K562 (cell line): ENCODE data around the gene ITGB6. TPM values are rescaled to one million over a fixed set of nuclear protein-coding genes. Genes with fewer than 3 reads are reported as not detected.
"Not testable (repeated sequence)": the region's sequence is repeated elsewhere in the genome, so short reads cannot be mapped to it uniquely, and the experiment has no call there.

Source experiments
- ATAC-seq: fragments of 200-7000 bp; cut with Tn5 transposase; 3 replicates; pipeline ENCODE4 v1.9.1; 2020; ENCODE audit warnings: moderate library complexity
- BruUV-seq: library from RNA; stranded (reverse); fragments of 400-500 nt; replicated peaks from 2 replicates; lab custom pipeline; 2021; lab: Mats Ljungman, UMichigan
- CTCF ChIA-PET: fragments of 300-600 bp; formaldehyde crosslinking; extraction: SDS; loops from one replicate; lab custom pipeline; 2021; ENCODE audit warnings: low intra/inter-chr PET ratio; lab: Yijun Ruan, JAX
- POLR2A ChIA-PET: fragments of 300-600, 350-650 bp; sonication (Branson Sonifier 250); formaldehyde crosslinking; extraction: SDS; loops from one replicate; lab custom pipeline; 2021; ENCODE audit warnings: antibody characterized with exemption, inconsistent platforms; lab: Yijun Ruan, JAX
- DNase-seq, 4 experiments: peaks; one replicate each; pipeline versions ENCODE4 v3.0.0 to v3.0.0-alpha.2; 2011 to 2018; ENCODE audit warnings: low spot score in 3 of 4, mixed read lengths in 3 of 4; ENCODE audit errors: extremely low read depth in 1 of 4
- FAIRE-seq: peaks from 2 replicates; lab custom pipeline; 2011; peaks lifted over from hg19 to GRCh38; lab: Jason Lieb, UNC
- H2AFZ ChIP-seq: 2 replicates; pipeline ENCODE4 v1.6.0; 2011; ENCODE audit warnings: low read depth, low read length, control low read depth, inconsistent platforms
- H3K27ac ChIP-seq: fragments of 200-600 bp; 3 replicates; pipeline ENCODE4 v1.8.0; 2011; ENCODE audit warnings: low read depth, mild to moderate bottlenecking, control low read depth, inconsistent platforms, low read length, moderate library complexity, mixed read lengths; ENCODE audit errors: extremely low read depth
- H3K27me3 ChIP-seq, 2 experiments: fragments of 300-600 bp in 1 of 2; 2 replicates in 1 of 2; 3 replicates in 1 of 2; pipeline versions ENCODE4 v1.6.0 to v1.8.0; 2011; ENCODE audit warnings: inconsistent platforms in 2 of 2, low read length in 2 of 2, mild to moderate bottlenecking in 1 of 2, mixed read lengths in 1 of 2, moderate library complexity in 1 of 2; ENCODE audit not compliant: control insufficient read depth in 2 of 2, insufficient read depth in 2 of 2
- H3K36me3 ChIP-seq: fragments of 300-600 bp; 3 replicates; pipeline ENCODE4 v1.8.0; 2011; ENCODE audit warnings: mild to moderate bottlenecking, low read length, inconsistent platforms; ENCODE audit not compliant: control insufficient read depth, insufficient read depth
- H3K4me1 ChIP-seq, 2 experiments: fragments of 200-600 bp in 1 of 2; replicated peaks in 1 of 2; 2 replicates in 1 of 2; 3 replicates in 1 of 2; pipeline versions ENCODE4 v1.5.1 to v1.8.0; 2011; ENCODE audit warnings: inconsistent platforms in 2 of 2, low read length in 2 of 2, mild to moderate bottlenecking in 1 of 2, mixed read lengths in 1 of 2, moderate library complexity in 1 of 2; ENCODE audit not compliant: control insufficient read depth in 2 of 2, insufficient read depth in 2 of 2
- H3K4me2 ChIP-seq: 2 replicates; pipeline ENCODE4 v1.6.1; 2011; ENCODE audit warnings: low read length, control low read depth, inconsistent platforms, mixed read lengths; ENCODE audit not compliant: insufficient read depth
- H3K4me3 ChIP-seq: fragments of 200-600 bp; sonication (generic), shearing (Covaris generic); 2 replicates; pipeline ENCODE4 v1.5.1; 2016; ENCODE audit warnings: control low read depth, inconsistent platforms
- H3K79me2 ChIP-seq: fragments of 200-600 bp; 3 replicates; pipeline ENCODE4 v1.8.0; 2011; ENCODE audit warnings: low read length, inconsistent platforms; ENCODE audit not compliant: control insufficient read depth, insufficient read depth
- H3K9ac ChIP-seq, 2 experiments: 2 replicates each; pipeline versions ENCODE4 v1.6.0 to v1.6.1; 2011; ENCODE audit warnings: low read depth in 2 of 2, low read length in 2 of 2, control low read depth in 1 of 2, inconsistent platforms in 1 of 2, mild to moderate bottlenecking in 1 of 2, mixed read lengths in 1 of 2; ENCODE audit not compliant: insufficient read depth in 1 of 2
- H3K9me1 ChIP-seq: one replicate; pipeline ENCODE4 v1.6.0; 2011; ENCODE audit warnings: inconsistent platforms, mild to moderate bottlenecking, low read length, moderate library complexity; ENCODE audit not compliant: control insufficient read depth, insufficient read depth
- H3K9me3 ChIP-seq: replicated peaks from 2 replicates; pipeline ENCODE4 v1.5.1; 2011; ENCODE audit warnings: low read depth, low read length, inconsistent platforms; ENCODE audit not compliant: control insufficient read depth, insufficient read depth
- H4K20me1 ChIP-seq: replicated peaks from 2 replicates; pipeline ENCODE4 v1.6.1; 2011; ENCODE audit warnings: low read length, inconsistent platforms, mixed read lengths; ENCODE audit not compliant: control insufficient read depth, insufficient read depth
- HDAC1 ChIP-seq, 2 experiments: fragments of 450-650 bp; IDR thresholded peaks; 2 replicates each; pipeline ENCODE4 v1.6.1; 2016 to 2017; ENCODE audit warnings: inconsistent platforms in 1 of 2, mild to moderate bottlenecking in 1 of 2, moderate library complexity in 1 of 2
- POLR3A ChIP-seq: IDR thresholded peaks from 2 replicates; pipeline ENCODE4 v1.6.1; 2011; ENCODE audit warnings: borderline replicate concordance, mild to moderate bottlenecking, moderate library complexity; ENCODE audit not compliant: insufficient read length, insufficient read depth; ENCODE audit errors: extremely low read depth
- SPI1 ChIP-seq: IDR thresholded peaks from 2 replicates; pipeline ENCODE4 v1.6.1; 2011; ENCODE audit warnings: low read depth, low read length, control low read depth, borderline replicate concordance
- WGBS: fragments of 100-300 bp; shearing (Covaris generic); methylation state at CpG from one replicate; pipeline ENCODE4 v1.1.6; 2016; ENCODE audit warnings: low coverage, mixed read lengths; ENCODE audit not compliant: insufficient coverage; ENCODE audit errors: missing lambda C conversion rate; 5-methylcytosine and 5-hydroxymethylcytosine counted together
- in situ Hi-C: fragments of 300-500 bp; cut with MboI; formaldehyde crosslinking; loops from 4 replicates; pipeline ENCODE4 v1.15.0; 2018; ENCODE audit warnings: inconsistent platforms, mixed read lengths
- intact Hi-C: fragments of 100-400 bp; cut with micrococcal nuclease; formaldehyde crosslinking; loops from 2 replicates; pipeline ENCODE4 v1.14.2; 2022
- polyA plus RNA-seq, 8 experiments: library from polyadenylated mRNA; depleted of rRNA in 4 of 8; stranded (reverse) in 5 of 8; unstranded in 3 of 8; fragments of >200 nt; fragmentation: Nextera tagmentation in 2 of 8; fragmentation: Illumina TruSeq in 1 of 8; extraction: Ambion mirVana in 2 of 8; extraction: Trizol in 1 of 8; gene quantifications; 2 replicates each; pipeline versions ENCODE4 v1.2.1 to v1.2.3, GENCODE V29; 2011 to 2014; ENCODE audit warnings: inconsistent platforms in 1 of 8, missing spikeins in 1 of 8
- total RNA-seq, 7 experiments: library from RNA; depleted of rRNA in 6 of 7; stranded (reverse); fragments of >200 nt in 6 of 7; fragmentation: Illumina TruSeq in 2 of 7; extraction: Trizol in 2 of 7; gene quantifications; 2 replicates each; pipeline versions ENCODE4 v1.2.1 to v1.2.3, GENCODE V29; 2011 to 2021; ENCODE audit warnings: low replicate concordance in 1 of 7
- TF ChIP-seq, protein P1 (sequence below): fragments of 450-650 bp; IDR thresholded peaks from 2 replicates; pipeline ENCODE4 v1.6.1; 2018; ENCODE audit not compliant: partially characterized antibody
- TF ChIP-seq, protein P2 (sequence below), 2 experiments: fragments of 450-650 bp; IDR thresholded peaks; 2 replicates each; pipeline ENCODE4 v1.6.1; 2018; ENCODE audit warnings: mild to moderate bottlenecking in 2 of 2, low read depth in 1 of 2; ENCODE audit not compliant: partially characterized antibody in 2 of 2

ITGB6 gene
- total and polyA plus RNA-seq, 9 of the 15 experiments (the other 6 are each of a cell fraction or from before 2014, with no cell fraction given) = 0.18 TPM; not detected in 8

DNA sequence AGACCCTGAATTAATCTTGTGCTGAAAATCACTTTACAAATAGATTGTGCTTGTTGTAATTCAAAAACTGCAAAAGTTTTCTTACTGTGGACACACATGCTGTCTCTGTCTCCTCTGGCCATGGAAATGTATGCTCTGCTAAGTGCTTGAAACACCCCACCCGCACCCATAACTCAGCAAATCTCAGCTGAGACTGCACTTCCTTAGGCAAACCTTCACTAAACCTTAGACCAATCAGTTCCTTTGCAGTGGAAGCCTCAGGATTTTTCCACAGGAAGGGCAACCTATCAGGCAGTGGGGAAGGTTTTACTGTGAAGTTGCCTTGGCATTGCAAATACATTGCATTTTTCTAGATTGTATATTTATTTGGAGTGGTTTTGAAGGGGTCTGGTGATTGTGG is 75.5 kb downstream of the ITGB6 start (continued):
- TF ChIP-seq, protein P1, sequence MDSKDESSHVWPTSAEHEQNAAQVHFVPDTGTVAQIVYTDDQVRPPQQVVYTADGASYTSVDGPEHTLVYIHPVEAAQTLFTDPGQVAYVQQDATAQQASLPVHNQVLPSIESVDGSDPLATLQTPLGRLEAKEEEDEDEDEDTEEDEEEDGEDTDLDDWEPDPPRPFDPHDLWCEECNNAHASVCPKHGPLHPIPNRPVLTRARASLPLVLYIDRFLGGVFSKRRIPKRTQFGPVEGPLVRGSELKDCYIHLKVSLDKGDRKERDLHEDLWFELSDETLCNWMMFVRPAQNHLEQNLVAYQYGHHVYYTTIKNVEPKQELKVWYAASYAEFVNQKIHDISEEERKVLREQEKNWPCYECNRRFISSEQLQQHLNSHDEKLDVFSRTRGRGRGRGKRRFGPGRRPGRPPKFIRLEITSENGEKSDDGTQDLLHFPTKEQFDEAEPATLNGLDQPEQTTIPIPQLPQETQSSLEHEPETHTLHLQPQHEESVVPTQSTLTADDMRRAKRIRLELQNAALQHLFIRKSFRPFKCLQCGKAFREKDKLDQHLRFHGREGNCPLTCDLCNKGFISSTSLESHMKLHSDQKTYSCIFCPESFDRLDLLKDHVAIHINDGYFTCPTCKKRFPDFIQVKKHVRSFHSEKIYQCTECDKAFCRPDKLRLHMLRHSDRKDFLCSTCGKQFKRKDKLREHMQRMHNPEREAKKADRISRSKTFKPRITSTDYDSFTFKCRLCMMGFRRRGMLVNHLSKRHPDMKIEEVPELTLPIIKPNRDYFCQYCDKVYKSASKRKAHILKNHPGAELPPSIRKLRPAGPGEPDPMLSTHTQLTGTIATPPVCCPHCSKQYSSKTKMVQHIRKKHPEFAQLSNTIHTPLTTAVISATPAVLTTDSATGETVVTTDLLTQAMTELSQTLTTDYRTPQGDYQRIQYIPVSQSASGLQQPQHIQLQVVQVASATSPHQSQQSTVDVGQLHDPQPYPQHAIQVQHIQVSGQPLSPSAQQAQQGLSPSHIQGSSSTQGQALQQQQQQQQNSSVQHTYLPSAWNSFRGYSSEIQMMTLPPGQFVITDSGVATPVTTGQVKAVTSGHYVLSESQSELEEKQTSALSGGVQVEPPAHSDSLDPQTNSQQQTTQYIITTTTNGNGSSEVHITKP = no peak
- TF ChIP-seq HDAC1 (IDR thresholded peaks at IDR 0.05) = no peak
- TF ChIP-seq, protein P2, sequence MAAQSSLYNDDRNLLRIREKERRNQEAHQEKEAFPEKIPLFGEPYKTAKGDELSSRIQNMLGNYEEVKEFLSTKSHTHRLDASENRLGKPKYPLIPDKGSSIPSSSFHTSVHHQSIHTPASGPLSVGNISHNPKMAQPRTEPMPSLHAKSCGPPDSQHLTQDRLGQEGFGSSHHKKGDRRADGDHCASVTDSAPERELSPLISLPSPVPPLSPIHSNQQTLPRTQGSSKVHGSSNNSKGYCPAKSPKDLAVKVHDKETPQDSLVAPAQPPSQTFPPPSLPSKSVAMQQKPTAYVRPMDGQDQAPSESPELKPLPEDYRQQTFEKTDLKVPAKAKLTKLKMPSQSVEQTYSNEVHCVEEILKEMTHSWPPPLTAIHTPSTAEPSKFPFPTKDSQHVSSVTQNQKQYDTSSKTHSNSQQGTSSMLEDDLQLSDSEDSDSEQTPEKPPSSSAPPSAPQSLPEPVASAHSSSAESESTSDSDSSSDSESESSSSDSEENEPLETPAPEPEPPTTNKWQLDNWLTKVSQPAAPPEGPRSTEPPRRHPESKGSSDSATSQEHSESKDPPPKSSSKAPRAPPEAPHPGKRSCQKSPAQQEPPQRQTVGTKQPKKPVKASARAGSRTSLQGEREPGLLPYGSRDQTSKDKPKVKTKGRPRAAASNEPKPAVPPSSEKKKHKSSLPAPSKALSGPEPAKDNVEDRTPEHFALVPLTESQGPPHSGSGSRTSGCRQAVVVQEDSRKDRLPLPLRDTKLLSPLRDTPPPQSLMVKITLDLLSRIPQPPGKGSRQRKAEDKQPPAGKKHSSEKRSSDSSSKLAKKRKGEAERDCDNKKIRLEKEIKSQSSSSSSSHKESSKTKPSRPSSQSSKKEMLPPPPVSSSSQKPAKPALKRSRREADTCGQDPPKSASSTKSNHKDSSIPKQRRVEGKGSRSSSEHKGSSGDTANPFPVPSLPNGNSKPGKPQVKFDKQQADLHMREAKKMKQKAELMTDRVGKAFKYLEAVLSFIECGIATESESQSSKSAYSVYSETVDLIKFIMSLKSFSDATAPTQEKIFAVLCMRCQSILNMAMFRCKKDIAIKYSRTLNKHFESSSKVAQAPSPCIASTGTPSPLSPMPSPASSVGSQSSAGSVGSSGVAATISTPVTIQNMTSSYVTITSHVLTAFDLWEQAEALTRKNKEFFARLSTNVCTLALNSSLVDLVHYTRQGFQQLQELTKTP (IDR thresholded peaks at IDR 0.05; ENCODE audit: low read depth in 1 of 2, partially characterized antibody in 2 of 2) = no peak
- no peak for TF ChIP-seq SPI1
- no peak for TF ChIP-seq POLR3A

DNA sequence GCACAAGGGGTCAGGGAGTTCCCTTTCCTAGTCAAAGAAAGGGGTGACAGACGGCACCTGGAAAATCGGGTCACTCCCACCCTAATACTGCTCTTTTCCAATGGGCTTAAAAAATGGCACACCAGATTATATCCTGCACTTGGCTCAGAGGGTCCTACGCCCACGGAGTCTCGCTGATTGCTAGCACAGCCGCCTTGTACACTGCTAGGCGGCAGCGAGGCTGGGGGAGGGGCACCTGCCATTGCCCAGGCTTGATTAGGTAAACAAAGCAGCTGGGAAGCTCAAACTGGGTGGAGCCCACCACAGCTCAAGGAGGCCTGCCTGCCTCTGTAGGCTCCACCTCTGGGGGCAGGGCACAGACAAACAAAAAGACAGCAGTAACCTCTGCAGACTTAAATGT is 85.4 kb downstream of the ITGB6 start:
- H3K36me3 ChIP-seq, ATAC-seq, H3K27ac ChIP-seq, DNase-seq, H3K4me3 ChIP-seq, H3K4me2 ChIP-seq, H3K27me3 ChIP-seq, in situ Hi-C loops, POLR2A ChIA-PET, H3K9ac ChIP-seq, H3K79me2 ChIP-seq, H3K9me3 ChIP-seq, BruUV-seq, CTCF ChIA-PET, H3K9me1 ChIP-seq, H2AFZ ChIP-seq, intact Hi-C loops, H3K4me1 ChIP-seq, FAIRE-seq, H4K20me1 ChIP-seq: not testable (repeated sequence)
- 0% methylated on average over 7 of the region's 8 CpGs for WGBS
